H9 (cell line): ENCODE data around the gene RPRD1B. TPM values are rescaled to one million over a fixed set of nuclear protein-coding genes. Genes with fewer than 3 reads are reported as not detected.

Experiments used
- DNase-seq: peaks from one replicate; pipeline ENCODE4 v3.0.0-alpha.2; 2017
- H2AFZ ChIP-seq: one replicate; pipeline ENCODE4 v1.6.1; 2013; ENCODE audit warnings: mild to moderate bottlenecking, low read length, control low read depth, moderate library complexity
- H2AK5ac ChIP-seq: 2 replicates; pipeline ENCODE4 v1.6.1; 2013; ENCODE audit warnings: low read length, control low read depth, mixed read lengths; ENCODE audit not compliant: insufficient read length
- H2BK120ac ChIP-seq: one replicate; pipeline ENCODE4 v1.6.1; 2013; ENCODE audit warnings: low read depth, mild to moderate bottlenecking, low read length, control low read depth, inconsistent platforms; ENCODE audit not compliant: poor library complexity, severe bottlenecking
- H2BK12ac ChIP-seq: 2 replicates; pipeline ENCODE4 v1.6.1; 2013; ENCODE audit warnings: low read length, control low read depth, mixed read lengths, low read depth; ENCODE audit not compliant: insufficient read length
- H2BK15ac ChIP-seq: 2 replicates; pipeline ENCODE4 v1.6.1; 2013; ENCODE audit warnings: low read depth, low read length, control low read depth
- H2BK20ac ChIP-seq: one replicate; pipeline ENCODE4 v1.6.1; 2013; ENCODE audit warnings: low read depth, mild to moderate bottlenecking, low read length, control low read depth, inconsistent platforms; ENCODE audit not compliant: poor library complexity, severe bottlenecking
- H2BK5ac ChIP-seq: 2 replicates; pipeline ENCODE4 v1.6.1; 2013; ENCODE audit warnings: low read length, control low read depth, mixed read lengths; ENCODE audit not compliant: insufficient read length
- H3K14ac ChIP-seq: 2 replicates; pipeline ENCODE4 v1.6.1; 2013; ENCODE audit warnings: low read length, control low read depth; ENCODE audit not compliant: insufficient read depth
- H3K18ac ChIP-seq: 2 replicates; pipeline ENCODE4 v1.6.1; 2013; ENCODE audit warnings: low read depth, mild to moderate bottlenecking, mixed read lengths, low read length, control low read depth; ENCODE audit not compliant: insufficient read length
- H3K23ac ChIP-seq: 2 replicates; pipeline ENCODE4 v1.6.1; 2013; ENCODE audit warnings: low read length, control low read depth, mixed read lengths, low read depth; ENCODE audit not compliant: insufficient read length
- H3K23me2 ChIP-seq: 2 replicates; pipeline ENCODE4 v1.6.1; 2013; ENCODE audit warnings: low read depth, mild to moderate bottlenecking, mixed read lengths, low read length, control low read depth; ENCODE audit not compliant: insufficient read length, poor library complexity, severe bottlenecking
- H3K27ac ChIP-seq: 2 replicates; pipeline ENCODE4 v1.5.1; 2013; ENCODE audit warnings: low read length, control low read depth, mixed read lengths, low read depth; ENCODE audit not compliant: insufficient read length
- H3K27me3 ChIP-seq: 2 replicates; pipeline ENCODE4 v1.6.1; 2013; ENCODE audit warnings: low read length, control low read depth, inconsistent platforms; ENCODE audit not compliant: insufficient read depth
- H3K4ac ChIP-seq: 2 replicates; pipeline ENCODE4 v1.6.1; 2013; ENCODE audit warnings: low read depth, mild to moderate bottlenecking, control low read depth, inconsistent platforms, low read length, moderate library complexity
- H3K4me1 ChIP-seq: 2 replicates; pipeline ENCODE4 v1.6.1; 2013; ENCODE audit warnings: low read length, control low read depth, inconsistent platforms; ENCODE audit not compliant: insufficient read depth
- H3K4me2 ChIP-seq: 2 replicates; pipeline ENCODE4 v1.6.1; 2013; ENCODE audit warnings: low read length, control low read depth, mixed read lengths; ENCODE audit not compliant: insufficient read length, insufficient read depth
- H3K56ac ChIP-seq: 2 replicates; pipeline ENCODE4 v1.6.1; 2013; ENCODE audit warnings: low read depth, mild to moderate bottlenecking, mixed read lengths, low read length, control low read depth; ENCODE audit not compliant: insufficient read length
- H3K79me1 ChIP-seq: 2 replicates; pipeline ENCODE4 v1.6.1; 2013; ENCODE audit warnings: low read depth, mild to moderate bottlenecking, moderate library complexity, low read length, control low read depth, inconsistent platforms; ENCODE audit not compliant: insufficient read depth, poor library complexity, severe bottlenecking
- H3K79me2 ChIP-seq: 2 replicates; pipeline ENCODE4 v1.6.1; 2013; ENCODE audit warnings: low read length, control low read depth, inconsistent platforms; ENCODE audit not compliant: insufficient read depth
- H3K9ac ChIP-seq: 2 replicates; pipeline ENCODE4 v1.6.1; 2013; ENCODE audit warnings: low read length, control low read depth, mixed read lengths; ENCODE audit not compliant: insufficient read length; ENCODE audit errors: extremely low read depth
- H3K9me3 ChIP-seq: one replicate; pipeline ENCODE4 v1.6.1; 2013; ENCODE audit warnings: low read depth, low read length, inconsistent platforms; ENCODE audit not compliant: control insufficient read depth
- H3T11ph ChIP-seq: one replicate; pipeline ENCODE4 v1.6.1; 2013; ENCODE audit warnings: mild to moderate bottlenecking, low read length, control low read depth, inconsistent platforms
- H4K20me1 ChIP-seq: one replicate; pipeline ENCODE4 v1.6.1; 2013; ENCODE audit not compliant: control insufficient read depth, insufficient read length, insufficient read depth
- H4K5ac ChIP-seq: 2 replicates; pipeline ENCODE4 v1.6.1; 2013; ENCODE audit warnings: low read depth, mild to moderate bottlenecking, mixed read lengths, low read length, control low read depth; ENCODE audit not compliant: insufficient read length
- H4K8ac ChIP-seq: replicated peaks from 2 replicates; pipeline ENCODE4 v1.6.1; 2013; ENCODE audit warnings: low read length, control low read depth, mixed read lengths, low read depth; ENCODE audit not compliant: insufficient read length
- H4K91ac ChIP-seq: 2 replicates; pipeline ENCODE4 v1.6.1; 2013; ENCODE audit warnings: low read depth, mild to moderate bottlenecking, moderate library complexity, mixed read lengths, low read length, control low read depth; ENCODE audit not compliant: insufficient read length
- H3K27ac Mint-ChIP-seq, 3 experiments: 2 replicates in 2 of 3; 3 replicates in 1 of 3; pipeline ENCODE4 v1.8.0; 2020 to 2021; ENCODE audit warnings: mixed read lengths in 3 of 3, mild to moderate bottlenecking in 1 of 3, moderate library complexity in 1 of 3
- H3K27me3 Mint-ChIP-seq: 2 replicates; pipeline ENCODE4 v1.8.0; 2021; ENCODE audit warnings: low read depth, mild to moderate bottlenecking, moderate library complexity, mixed read lengths
- H3K36me3 Mint-ChIP-seq, 3 experiments: 2 replicates in 2 of 3; 3 replicates in 1 of 3; pipeline ENCODE4 v1.8.0; 2020 to 2021; ENCODE audit warnings: low read depth in 3 of 3, mixed read lengths in 3 of 3; ENCODE audit not compliant: insufficient read depth in 1 of 3
- H3K4me1 Mint-ChIP-seq, 2 experiments: 2 replicates each; pipeline ENCODE4 v1.8.0; 2020; ENCODE audit warnings: mixed read lengths in 2 of 2
- H3K4me3 Mint-ChIP-seq, 2 experiments: 2 replicates in 1 of 2; 3 replicates in 1 of 2; pipeline ENCODE4 v1.8.0; 2020 to 2021; ENCODE audit warnings: mild to moderate bottlenecking in 2 of 2, mixed read lengths in 2 of 2, moderate library complexity in 1 of 2
- H3K9me3 Mint-ChIP-seq, 2 experiments: 2 replicates in 1 of 2; 3 replicates in 1 of 2; pipeline ENCODE4 v1.8.0; 2020; ENCODE audit warnings: mild to moderate bottlenecking in 2 of 2, mixed read lengths in 2 of 2, moderate library complexity in 1 of 2
- CTCF ChIP-seq: fragments of 200-600 bp; sonication (generic); conservative IDR thresholded peaks from 3 replicates; pipeline ENCODE4 v1.8.0; 2021; ENCODE audit warnings: antibody characterized with exemption, mild to moderate bottlenecking
- WGBS: extraction: QIAGEN DNeasy Blood & Tissue Kit; methylation state at CpG from one replicate; pipeline ENCODE4 v1.1.7; 2013; ENCODE audit warnings: missing lambda C conversion rate, low lambda C conversion rate, mixed read lengths; ENCODE audit not compliant: insufficient read length; ENCODE audit errors: extremely low coverage; 5-methylcytosine and 5-hydroxymethylcytosine counted together
- total RNA-seq: library from RNA; stranded (reverse); gene quantifications from 2 replicates; pipeline ENCODE4 v1.2.1, GENCODE V29; 2021

Gene RPRD1B
- total RNA-seq, 1 experiment from 2014 or later: 34.3 TPM

- Histone ChIP-seq H3K9ac (no peak overlapping the region), H3K27ac (no peak overlapping the region), H2BK120ac (no peak overlapping the region), H3K79me2 (no peaks in the 10 kb centered on the region), H2BK20ac (no peak overlapping the region), H2AK5ac (no peak overlapping the region), H3K18ac (no peak overlapping the region), H2AFZ (no peak overlapping the region), H3K79me1 (no peaks in the 10 kb centered on the region), H3K23ac (no peak overlapping the region), H4K20me1 (no peaks in the 10 kb centered on the region), H3K14ac (no peak overlapping the region), H3K56ac (no peak overlapping the region), H2BK5ac (no peak overlapping the region), H2BK12ac (no peak overlapping the region), H3K9me3 (no peaks in the 10 kb centered on the region), H3K27me3 (no peaks in the 10 kb centered on the region), H4K91ac (no peak overlapping the region), H3K4me2 (no peak overlapping the region), H2BK15ac (no peak overlapping the region), H3T11ph (no peak overlapping the region), H3K4ac (no peak overlapping the region), H3K23me2 (no peaks in the 10 kb centered on the region), H3K4me1 (no peaks in the 10 kb centered on the region), H4K8ac (no peak overlapping the region), H4K5ac (no peak overlapping the region)
- Mint-ChIP-seq H3K36me3 (peaks cover 19 to 28% (median 26%) of the 10 kb centered on the region in 3 experiments), H3K27me3 (no peaks in the 10 kb centered on the region), H3K27ac (no peak overlapping the region), H3K9me3 (no peaks in the 10 kb centered on the region), H3K4me3 (no peak overlapping the region), H3K4me1 (no peaks in the 10 kb centered on the region)
- no peak for DNase-seq
- TF ChIP-seq CTCF: no peak
- no CpG with 5 or more reads among the region's 5 CpGs for WGBS
These were observed 26.3 kb downstream of the RPRD1B start for GRCh38 chr20:38059832-38060231.
